B cell (primary cell): ENCODE measurements around the gene KLHDC8A. TPM values are rescaled to one million over a fixed set of nuclear protein-coding genes. Genes with fewer than 3 reads are reported as not detected.
A peak's percentile ranks its signal among the peaks of the same experiment; 100 is the strongest.

Experiments used
- ATAC-seq: fragments of 200-7000 bp; cut with Tn5 transposase; one replicate; pipeline ENCODE4 v1.10.0; 2021; ENCODE audit warnings: low read depth, mild to moderate bottlenecking, moderate number of reproducible peaks, moderate library complexity
- CTCF ChIA-PET: fragments of 350-600 bp; sonication (Branson Sonifier 250); formaldehyde crosslinking; loops from one replicate; lab custom pipeline; 2021; ENCODE audit warnings: antibody characterized with exemption, inconsistent platforms; lab: Charles Lee
- POLR2A ChIA-PET: fragments of 350-600 bp; sonication (Branson Sonifier 250); formaldehyde crosslinking; loops from one replicate; lab custom pipeline; 2021; ENCODE audit warnings: antibody characterized with exemption; lab: Charles Lee
- DNase-seq: peaks from one replicate; pipeline ENCODE4 v3.0.0; 2013
- H2AFZ ChIP-seq: 2 replicates; pipeline ENCODE4 v1.6.1; 2012; ENCODE audit warnings: mild to moderate bottlenecking, low read depth, low read length; ENCODE audit not compliant: insufficient read depth, poor library complexity, severe bottlenecking
- H3K27ac ChIP-seq, 2 donors: 1 replicate in 1 of 2; 2 replicates in 1 of 2; pipeline ENCODE4 v1.5.1; 2012 to 2013; ENCODE audit warnings: low read length in 2 of 2, mild to moderate bottlenecking in 2 of 2, moderate library complexity in 1 of 2
- H3K27me3 ChIP-seq, 4 experiments: fragments of 200-600 bp in 1 of 4; sonication (generic) in 1 of 4; replicated peaks in 1 of 4; 1 replicate in 2 of 4; 2 replicates in 2 of 4; pipeline versions ENCODE4 v1.6.1 to v1.7.0; 2013 to 2016; ENCODE audit warnings: low read length in 3 of 4, mild to moderate bottlenecking in 2 of 4, mixed read lengths in 1 of 4, moderate library complexity in 1 of 4; ENCODE audit not compliant: insufficient read depth in 4 of 4, control insufficient read depth in 3 of 4; ENCODE audit errors: control extremely low read depth in 1 of 4
- H3K36me3 ChIP-seq, 2 experiments: replicated peaks in 1 of 2; 1 replicate in 1 of 2; 2 replicates in 1 of 2; pipeline versions ENCODE4 v1.6.1 to v1.7.1; 2013; ENCODE audit warnings: low read length in 1 of 2; ENCODE audit not compliant: insufficient read depth in 2 of 2, control insufficient read depth in 1 of 2; ENCODE audit errors: control extremely low read depth in 1 of 2, extremely low read depth in 1 of 2
- H3K4me1 ChIP-seq, 2 donors: fragments of 200-600 bp in 1 of 2; sonication (generic) in 1 of 2; 1 replicate in 1 of 2; 2 replicates in 1 of 2; pipeline versions ENCODE4 v1.5.1 to v1.6.1; 2013 to 2017; ENCODE audit warnings: low read length in 2 of 2; ENCODE audit not compliant: control insufficient read depth in 2 of 2, insufficient read depth in 2 of 2
- H3K4me2 ChIP-seq: replicated peaks from 2 replicates; pipeline ENCODE3; 2012; ENCODE audit warnings: mild to moderate bottlenecking, low read depth, low read length; ENCODE audit not compliant: poor library complexity, severe bottlenecking
- H3K4me3 ChIP-seq, 5 experiments: fragments of 200-600 bp in 1 of 5; sonication (generic) in 1 of 5; 1 replicate in 3 of 5; 2 replicates in 2 of 5; pipeline versions ENCODE4 v1.5.1 to v1.7.0; 2011 to 2016; ENCODE audit warnings: low read length in 4 of 5, mild to moderate bottlenecking in 4 of 5, low read depth in 2 of 5, control low read depth in 1 of 5, moderate library complexity in 1 of 5; ENCODE audit not compliant: insufficient read depth in 1 of 5; ENCODE audit errors: control extremely low read depth in 1 of 5, extremely low read depth in 1 of 5
- H3K79me2 ChIP-seq: fragments of 200-600 bp; sonication (generic); one replicate; pipeline ENCODE4 v1.6.0; 2016; ENCODE audit warnings: low read length; ENCODE audit not compliant: control insufficient read depth, insufficient read depth
- H3K9ac ChIP-seq: fragments of 200-600 bp; sonication (generic); 2 replicates; pipeline ENCODE4 v1.6.1; 2017; ENCODE audit warnings: mild to moderate bottlenecking, low read length, moderate library complexity
- H3K9me3 ChIP-seq, 3 donors: one replicate each; pipeline versions ENCODE4 v1.6.1 to v1.7.1; 2013; ENCODE audit warnings: low read length in 2 of 3; ENCODE audit not compliant: control insufficient read depth in 2 of 3, insufficient read depth in 1 of 3; ENCODE audit errors: control extremely low read depth in 1 of 3
- H4K20me1 ChIP-seq: 2 replicates; pipeline ENCODE4 v1.6.0; 2012; ENCODE audit warnings: mild to moderate bottlenecking, low read length; ENCODE audit not compliant: insufficient read depth, control insufficient read depth, poor library complexity, severe bottlenecking
- H3K27ac Mint-ChIP-seq: one replicate; pipeline ENCODE4 v1.8.0; 2021; ENCODE audit warnings: mixed read lengths
- H3K27me3 Mint-ChIP-seq: one replicate; pipeline ENCODE4 v1.8.0; 2021; ENCODE audit warnings: mixed read lengths
- H3K4me1 Mint-ChIP-seq: one replicate; pipeline ENCODE4 v1.8.0; 2021; ENCODE audit warnings: mixed read lengths
- H3K4me3 Mint-ChIP-seq: one replicate; pipeline ENCODE4 v1.8.0; 2021; ENCODE audit warnings: mixed read lengths
- H3K9me3 Mint-ChIP-seq: one replicate; pipeline ENCODE4 v1.8.0; 2022; ENCODE audit warnings: mixed read lengths; ENCODE audit not compliant: insufficient read depth
- CTCF ChIP-seq: fragments of 200-600 bp; IDR thresholded peaks from one replicate; pipeline ENCODE4 v1.8.0; 2022; ENCODE audit warnings: antibody characterized with exemption, mild to moderate bottlenecking
- EZH2 ChIP-seq: IDR thresholded peaks from 2 replicates; pipeline ENCODE4 v1.6.1; 2012; ENCODE audit warnings: borderline replicate concordance, low read depth, mild to moderate bottlenecking, moderate library complexity, low read length; ENCODE audit not compliant: insufficient read depth, poor library complexity, severe bottlenecking
- WGBS: methylation state at CpG from one replicate; pipeline ENCODE4 v1.1.5; 2013; ENCODE audit warnings: missing lambda C conversion rate; ENCODE audit not compliant: insufficient coverage; 5-methylcytosine and 5-hydroxymethylcytosine counted together
- intact Hi-C: fragments of 100-400 bp; cut with micrococcal nuclease; formaldehyde crosslinking; loops from one replicate; pipeline ENCODE4 v1.10.0; 2022
- polyA plus RNA-seq: library from polyadenylated mRNA; depleted of rRNA; stranded (reverse); fragments of >200 nt; gene quantifications from 2 replicates; pipeline ENCODE4 v1.2.3, GENCODE V29; 2012
- total RNA-seq, 2 donors: library from RNA; stranded (reverse); fragments of 120-200 nt in 1 of 2; gene quantifications; 1 replicate in 1 of 2; 2 replicates in 1 of 2; pipeline versions ENCODE4 v1.2.3 to v1.2.4, GENCODE V29; 2013 to 2022

Gene KLHDC8A
- total and polyA plus RNA-seq, 2 donors (not counting 1 experiment from before 2014, with no cell fraction given), result 0.39 to 0.60 TPM

GRCh38 chr1:205304695-205305070 lies 52.0 kb downstream of the KLHDC8A start:
- Histone ChIP-seq H4K20me1 (peaks cover 87% of the 10 kb centered on the region), H3K9me3 (no peaks in the 10 kb centered on the region), H3K79me2 (peaks cover 63% of the 10 kb centered on the region), H3K9ac (no peak overlapping the region), H3K4me2 (no peak overlapping the region), H3K36me3 (peaks cover 4 to 81% of the 10 kb centered on the region in 2 experiments), H2AFZ (no peak overlapping the region), H3K4me3 (no peak overlapping the region), H3K4me1 (peaks cover 26 to 37% of the 10 kb centered on the region in 2 donors), H3K27me3 (no peaks in the 10 kb centered on the region), H3K27ac (peak overlapping the region in 1 of 2 donors; percentile 55)
- intact Hi-C loops, result no loop called here
- no peak overlapping the region for H3K4me3 Mint-ChIP-seq
- TF ChIP-seq EZH2 (no peak), CTCF (no peak)
- DNase-seq (no peak), ATAC-seq (no peak)
- POLR2A ChIA-PET, result interaction anchor here (1.6 kb wide), 1 partner anchor 30 kb away, joined by 5 read pairs; no protein-coding TSS in a partner anchor
- no peaks in the 10 kb centered on the region for H3K27me3 Mint-ChIP-seq
- CTCF ChIA-PET, result interaction anchor here (15.9 to 56.6 kb wide), 2 partner anchors 21 to 29 kb away, joined by 210 to 2421 read pairs; partner anchors contain the start of gene NUAK2
- peaks cover 56% of the 10 kb centered on the region for H3K4me1 Mint-ChIP-seq
- WGBS, result no CpG with 5 or more reads among the region's 1 CpG
- peak overlapping the region; percentile 42 for H3K27ac Mint-ChIP-seq
- no peaks in the 10 kb centered on the region for H3K9me3 Mint-ChIP-seq

- H3K27ac ChIP-seq, result peak overlapping the region in 1 of 2 donors; percentile 55
These were observed 52.6 kb downstream of the KLHDC8A start for GRCh38 chr1:205304046-205304694.

More at GRCh38 chr1:205304046-205304694, 52.6 kb downstream of the KLHDC8A start:
- H3K4me2 ChIP-seq, result no peak overlapping the region
- no peak overlapping the region for H3K9ac ChIP-seq
- H3K4me1 ChIP-seq, result peaks cover 23 to 39% of the 10 kb centered on the region in 2 donors
- H3K36me3 ChIP-seq, result peaks cover 4 to 76% of the 10 kb centered on the region in 2 experiments
- H3K4me3 ChIP-seq, result no peak overlapping the region
- no peaks in the 10 kb centered on the region for H3K9me3 ChIP-seq
- ChIA-PET CTCF (interaction anchor here (2.2 to 56.6 kb wide), 3 partner anchors 21 to 48 kb away, joined by 6 to 2421 read pairs (median 210); partner anchors contain the start of gene NUAK2), POLR2A (interaction anchor here (1.6 to 1.7 kb wide), 2 partner anchors 9 to 29 kb away, joined by 5 read pairs; no protein-coding TSS in a partner anchor)
- H4K20me1 ChIP-seq, result peaks cover 82% of the 10 kb centered on the region
- Mint-ChIP-seq H3K4me3 (no peak overlapping the region), H3K9me3 (no peaks in the 10 kb centered on the region), H3K27me3 (no peaks in the 10 kb centered on the region), H3K27ac (peak overlapping the region; percentile 42), H3K4me1 (peaks cover 55% of the 10 kb centered on the region)
- H3K27me3 ChIP-seq, result no peaks in the 10 kb centered on the region
- no peak overlapping the region for H2AFZ ChIP-seq
- ATAC-seq (no peak), DNase-seq (no peak)
- H3K79me2 ChIP-seq, result peaks cover 58% of the 10 kb centered on the region
- 97% methylated on average over 19 of the region's 19 CpGs for WGBS
- TF ChIP-seq CTCF, result no peak
- TF ChIP-seq EZH2, result no peak
- intact Hi-C loops, result no loop called here
